Panc1 (cell line): ENCODE data around the gene TAF6. TPM values are rescaled to one million over a fixed set of nuclear protein-coding genes. Genes with fewer than 3 reads are reported as not detected.

ENCODE experiments used
- ATAC-seq: fragments of 200-7000 bp; cut with Tn5 transposase; 2 replicates; pipeline ENCODE4 v1.9.1; 2020; ENCODE audit warnings: mild to moderate bottlenecking, moderate library complexity
- BruUV-seq: library from RNA; stranded (reverse); fragments of 400-500 nt; replicated peaks from 2 replicates; lab custom pipeline; 2021; lab: Mats Ljungman, UMichigan
- CTCF ChIA-PET: fragments of 300-600 bp; sonication (Branson Sonifier 250); formaldehyde crosslinking; loops from one replicate; lab custom pipeline; 2022; ENCODE audit warnings: antibody characterized with exemption; lab: Charles Lee
- POLR2A ChIA-PET: fragments of 300-600 bp; sonication (Branson Sonifier 250); formaldehyde crosslinking; loops from one replicate; lab custom pipeline; 2022; ENCODE audit warnings: antibody characterized with exemption; lab: Charles Lee
- DNase-seq: peaks from one replicate; pipeline ENCODE4 v3.0.0-alpha.2; 2010; ENCODE audit warnings: low read depth, low spot score
- H3K27ac ChIP-seq: 2 replicates; pipeline ENCODE4 v1.5.1; 2011; ENCODE audit warnings: mild to moderate bottlenecking, low read length, inconsistent platforms
- H3K27me3 ChIP-seq: fragments of 200-500 bp; sonication (Bioruptor generic); 2 replicates; pipeline ENCODE4 v1.6.0; 2014; ENCODE audit warnings: low read length, inconsistent platforms; ENCODE audit not compliant: control insufficient read depth, insufficient read depth
- H3K36me3 ChIP-seq: fragments of 200-500 bp; sonication (Bioruptor generic); 2 replicates; pipeline ENCODE4 v1.5.1; 2014; ENCODE audit warnings: inconsistent platforms, mild to moderate bottlenecking, low read length, moderate library complexity; ENCODE audit not compliant: control insufficient read depth, insufficient read depth
- H3K4me1 ChIP-seq: 2 replicates; pipeline ENCODE4 v1.5.1; 2011; ENCODE audit warnings: inconsistent platforms, mild to moderate bottlenecking, low read length, moderate library complexity; ENCODE audit not compliant: control insufficient read depth, insufficient read depth
- H3K4me3 ChIP-seq, 2 experiments: 2 replicates each; pipeline ENCODE4 v1.5.1; 2011 to 2012; ENCODE audit warnings: low read depth in 2 of 2, low read length in 2 of 2, mild to moderate bottlenecking in 2 of 2, inconsistent platforms in 1 of 2, moderate library complexity in 1 of 2
- H3K9me3 ChIP-seq: fragments of 200-500 bp; sonication (Bioruptor generic); 2 replicates; pipeline ENCODE4 v1.5.1; 2014; ENCODE audit warnings: low read depth, mild to moderate bottlenecking, inconsistent platforms, low read length, moderate library complexity; ENCODE audit not compliant: control insufficient read depth, insufficient read depth
- POLR2AphosphoS5 ChIP-seq: IDR thresholded peaks from 2 replicates; pipeline ENCODE4 v1.6.1; 2012; ENCODE audit warnings: mild to moderate bottlenecking, low read depth, low read length, moderate library complexity
- SIN3A ChIP-seq: IDR thresholded peaks from 2 replicates; pipeline ENCODE4 v1.6.1; 2012; ENCODE audit warnings: low read depth, mild to moderate bottlenecking, low read length, moderate library complexity, borderline replicate concordance; ENCODE audit not compliant: insufficient read depth
- TCF7L2 ChIP-seq: IDR thresholded peaks from 2 replicates; pipeline ENCODE4 v1.6.1; 2011; ENCODE audit warnings: mild to moderate bottlenecking, low read depth, low read length, inconsistent platforms
- in situ Hi-C: cut with HindIII; loops from 2 replicates; pipeline ENCODE4 v1.10.0; 2016; ENCODE audit warnings: low sequenced_read_pairs, low pct_unique_long_range_greater_than_20kb
- intact Hi-C: fragments of 100-400 bp; cut with micrococcal nuclease; formaldehyde crosslinking; loops from one replicate; pipeline ENCODE4 v1.10.0; 2022; ENCODE audit not compliant: unreplicated experiment
- total RNA-seq: library from RNA; stranded (reverse); gene quantifications from one replicate; pipeline ENCODE4 v1.2.1, GENCODE V29; 2021; ENCODE audit not compliant: unreplicated experiment
- TF ChIP-seq, protein P1 (sequence below), 2 experiments: IDR thresholded peaks; 2 replicates each; pipeline ENCODE4 v1.6.1; 2011 to 2012; ENCODE audit warnings: low read depth in 2 of 2, control low read depth in 1 of 2, low read length in 1 of 2, mild to moderate bottlenecking in 1 of 2, moderate library complexity in 1 of 2; ENCODE audit not compliant: insufficient read depth in 1 of 2

TAF6 gene
- total RNA-seq, 1 experiment from 2014 or later = 92.3 TPM

DNA sequence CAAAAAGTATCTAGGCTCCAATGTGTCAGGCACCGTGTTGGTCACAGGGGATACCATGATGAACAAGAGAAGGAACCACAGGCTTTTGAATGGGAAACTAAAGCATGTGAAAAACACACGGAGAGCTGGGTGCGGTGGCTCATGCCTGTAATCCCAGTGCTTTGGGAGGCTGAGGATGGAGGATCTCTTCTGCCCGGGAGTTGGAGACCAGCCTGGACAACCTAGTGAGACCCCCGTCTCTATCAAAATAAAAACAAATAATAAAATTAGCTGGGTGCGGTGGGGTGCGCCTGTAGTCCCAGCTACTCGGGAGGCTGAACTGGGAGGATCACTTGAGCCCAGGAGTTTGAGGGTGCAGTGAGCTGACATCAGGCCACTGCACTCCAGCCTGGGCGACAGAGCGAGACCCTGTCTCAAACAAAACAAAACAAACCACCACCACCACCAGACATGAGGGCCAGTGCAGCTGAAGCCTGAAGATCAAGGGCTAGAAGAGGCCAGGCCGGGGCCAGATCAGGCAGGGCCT is 31.0 kb downstream of the TAF6 start:
- Histone ChIP-seq H3K4me1 (peaks cover 27% of the 10 kb centered on the region), H3K27ac (peak overlapping the region; percentile 96), H3K36me3 (peaks cover 3% of the 10 kb centered on the region), H3K27me3 (no peaks in the 10 kb centered on the region), H3K4me3 (peak overlapping the region; percentile 81 to 84), H3K9me3 (no peaks in the 10 kb centered on the region)
- in situ Hi-C loops = no loop called here
- ATAC-seq (peak; percentile 1; the same call in 1 of the 2 replicates), DNase-seq (no peak)
- ChIA-PET CTCF (no interaction called here), POLR2A (interaction anchor here (1.2 kb wide), 1 partner anchor 12 kb away, joined by 4 read pairs; no protein-coding TSS in a partner anchor)
- no TSS peak for BruUV-seq
- TF ChIP-seq, protein P1, sequence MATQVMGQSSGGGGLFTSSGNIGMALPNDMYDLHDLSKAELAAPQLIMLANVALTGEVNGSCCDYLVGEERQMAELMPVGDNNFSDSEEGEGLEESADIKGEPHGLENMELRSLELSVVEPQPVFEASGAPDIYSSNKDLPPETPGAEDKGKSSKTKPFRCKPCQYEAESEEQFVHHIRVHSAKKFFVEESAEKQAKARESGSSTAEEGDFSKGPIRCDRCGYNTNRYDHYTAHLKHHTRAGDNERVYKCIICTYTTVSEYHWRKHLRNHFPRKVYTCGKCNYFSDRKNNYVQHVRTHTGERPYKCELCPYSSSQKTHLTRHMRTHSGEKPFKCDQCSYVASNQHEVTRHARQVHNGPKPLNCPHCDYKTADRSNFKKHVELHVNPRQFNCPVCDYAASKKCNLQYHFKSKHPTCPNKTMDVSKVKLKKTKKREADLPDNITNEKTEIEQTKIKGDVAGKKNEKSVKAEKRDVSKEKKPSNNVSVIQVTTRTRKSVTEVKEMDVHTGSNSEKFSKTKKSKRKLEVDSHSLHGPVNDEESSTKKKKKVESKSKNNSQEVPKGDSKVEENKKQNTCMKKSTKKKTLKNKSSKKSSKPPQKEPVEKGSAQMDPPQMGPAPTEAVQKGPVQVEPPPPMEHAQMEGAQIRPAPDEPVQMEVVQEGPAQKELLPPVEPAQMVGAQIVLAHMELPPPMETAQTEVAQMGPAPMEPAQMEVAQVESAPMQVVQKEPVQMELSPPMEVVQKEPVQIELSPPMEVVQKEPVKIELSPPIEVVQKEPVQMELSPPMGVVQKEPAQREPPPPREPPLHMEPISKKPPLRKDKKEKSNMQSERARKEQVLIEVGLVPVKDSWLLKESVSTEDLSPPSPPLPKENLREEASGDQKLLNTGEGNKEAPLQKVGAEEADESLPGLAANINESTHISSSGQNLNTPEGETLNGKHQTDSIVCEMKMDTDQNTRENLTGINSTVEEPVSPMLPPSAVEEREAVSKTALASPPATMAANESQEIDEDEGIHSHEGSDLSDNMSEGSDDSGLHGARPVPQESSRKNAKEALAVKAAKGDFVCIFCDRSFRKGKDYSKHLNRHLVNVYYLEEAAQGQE (IDR thresholded peaks at IDR 0.05; ENCODE audit: insufficient read depth in 1 of 2, low read depth in 2 of 2, low read length in 1 of 2) = no peak
- no peak for TF ChIP-seq POLR2AphosphoS5
- TF ChIP-seq SIN3A = no peak
- TF ChIP-seq TCF7L2 = no peak
- intact Hi-C loops = loop anchor here (10.0 kb wide), 1 partner anchor 93 kb away; no protein-coding TSS in a partner anchor

DNA sequence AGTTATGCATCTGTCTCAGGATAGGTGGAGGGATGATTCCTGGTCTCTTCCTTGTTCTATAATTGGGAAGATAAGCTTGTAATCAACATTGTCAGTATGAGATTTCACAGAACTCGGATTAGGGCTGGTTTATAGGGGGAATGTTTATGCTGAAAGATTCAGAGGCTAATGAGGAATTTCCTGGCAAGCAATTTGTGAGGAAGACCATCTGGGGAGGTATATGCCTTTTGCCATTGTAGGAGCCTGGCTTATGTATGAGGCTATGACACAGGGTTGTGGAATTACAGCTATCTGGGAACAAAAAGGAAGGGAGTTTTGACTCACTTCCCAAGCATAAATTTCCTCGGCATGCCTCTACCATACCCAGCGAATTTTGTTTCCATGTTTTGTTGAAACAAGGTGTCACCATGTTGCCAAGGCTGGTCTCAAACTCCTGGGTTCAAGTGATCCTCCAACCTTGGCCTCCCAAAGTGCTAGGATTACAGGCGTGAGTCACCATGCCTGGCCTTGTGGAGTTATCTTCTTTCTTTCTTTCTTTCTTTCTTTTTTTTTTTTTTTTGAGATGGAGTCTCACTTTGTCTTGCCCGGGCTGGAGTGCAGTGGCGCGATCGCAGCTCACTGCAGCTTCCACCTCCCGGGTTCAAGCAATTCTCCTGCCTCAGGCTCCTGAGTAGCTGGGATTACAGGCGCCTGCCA is 32.0 kb downstream of the TAF6 start:
- peak; percentile 23; the same call in 1 of the 2 replicates for ATAC-seq
- no peak for DNase-seq
- no peaks in the 10 kb centered on the region for H3K27me3 ChIP-seq
- ChIA-PET POLR2A (no interaction called here), CTCF (no interaction called here)
- BruUV-seq = no TSS peak
- TF ChIP-seq TCF7L2 (no peak), SIN3A (no peak)
- TF ChIP-seq, protein P1 (IDR thresholded peaks at IDR 0.05; ENCODE audit: insufficient read depth in 1 of 2, low read depth in 2 of 2, low read length in 1 of 2) = no peak
- H3K4me1 ChIP-seq = peaks cover 33% of the 10 kb centered on the region
- H3K36me3 ChIP-seq = peaks cover 3% of the 10 kb centered on the region
- in situ Hi-C loops (no loop called here), intact Hi-C loops (loop anchor here (10.0 kb wide), 1 partner anchor 92 kb away; no protein-coding TSS in a partner anchor)
- H3K27ac ChIP-seq = peak overlapping the region; percentile 56
- H3K4me3 ChIP-seq = no peak overlapping the region
- H3K9me3 ChIP-seq = no peaks in the 10 kb centered on the region
